ENCODE results near the gene GPATCH4.
"Not testable (repeated sequence)": the region's sequence is repeated elsewhere in the genome, so short reads cannot be mapped to it uniquely, and the experiment has no call there.

The GPATCH4 gene

GRCh38 chr1:156553860-156554485, 47.3 kb downstream of the GPATCH4 start:
- H3K36me3 ChIP-seq: peaks cover 60% of the 10 kb centered on the region
- no peak overlapping the region for H3K4me3 ChIP-seq
- H3K4me2 ChIP-seq: peak overlapping the region; percentile 69
- no peak for TF ChIP-seq Cebpa-rat (IDR thresholded peaks at IDR 0.05)
- H3K27me3 ChIP-seq: no peaks in the 10 kb centered on the region
- no peaks in the 10 kb centered on the region for H4K20me1 ChIP-seq
- peak overlapping the region; percentile 56; the same call in 1 of the 2 replicates for H3K9ac ChIP-seq
- peak overlapping the region; percentile 83 for H3K27ac ChIP-seq
- no peaks in the 10 kb centered on the region for H3K9me3 ChIP-seq
- H3K4me1 ChIP-seq: peaks cover 69% of the 10 kb centered on the region

- H3K4me1 ChIP-seq: peaks cover 69% of the 10 kb centered on the region
- peak overlapping the region; percentile 83 for H3K27ac ChIP-seq
- H3K9me3 ChIP-seq, H3K4me3 ChIP-seq, H4K20me1 ChIP-seq, H3K27me3 ChIP-seq: not testable (repeated sequence)
- peak; percentile 100 for TF ChIP-seq Cebpa-rat (IDR thresholded peaks at IDR 0.05)
- peak overlapping the region; percentile 56; the same call in 1 of the 2 replicates for H3K9ac ChIP-seq
- H3K4me2 ChIP-seq: peak overlapping the region; percentile 69
- H3K36me3 ChIP-seq: peaks cover 70% of the 10 kb centered on the region
Measured at GRCh38 chr1:156552937-156553336, 48.3 kb downstream of the GPATCH4 start.

- H3K4me1 ChIP-seq: peaks cover 69% of the 10 kb centered on the region
- no peaks in the 10 kb centered on the region for H4K20me1 ChIP-seq
- peak overlapping the region; percentile 56; the same call in 1 of the 2 replicates for H3K9ac ChIP-seq
- H3K27me3 ChIP-seq: no peaks in the 10 kb centered on the region
- H3K4me3 ChIP-seq: no peak overlapping the region
- H3K4me2 ChIP-seq: peak overlapping the region; percentile 69
- no peak for TF ChIP-seq Cebpa-rat (IDR thresholded peaks at IDR 0.05)
- H3K9me3 ChIP-seq: no peaks in the 10 kb centered on the region
- H3K27ac ChIP-seq: peak overlapping the region; percentile 83
- peaks cover 74% of the 10 kb centered on the region for H3K36me3 ChIP-seq
Measured at GRCh38 chr1:156552518-156552917, 48.8 kb downstream of the GPATCH4 start.

DNA sequence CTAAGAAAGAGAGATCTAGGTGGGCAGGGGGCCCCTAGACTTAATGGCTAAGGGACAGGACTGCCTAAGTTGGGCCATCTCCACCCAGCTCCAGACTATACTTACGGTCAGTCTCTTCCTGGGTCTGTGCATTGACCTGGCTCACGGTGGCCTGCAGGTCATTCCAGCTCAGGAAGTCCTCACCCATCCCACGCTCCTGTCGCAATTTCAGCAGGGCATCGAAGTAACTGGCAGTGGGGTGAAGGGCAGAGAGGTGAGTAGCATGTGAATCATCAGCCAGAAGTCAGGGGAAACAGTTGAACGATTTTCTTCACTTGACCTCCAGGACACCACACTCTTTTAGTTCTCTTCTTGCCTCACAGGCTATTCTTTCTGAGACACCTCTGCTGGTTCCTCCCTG, 49.4 kb downstream of the GPATCH4 start:
- Histone ChIP-seq H3K4me1 (peaks cover 69% of the 10 kb centered on the region), H4K20me1 (no peaks in the 10 kb centered on the region), H3K4me3 (no peak overlapping the region), H3K27ac (peak overlapping the region; percentile 83), H3K36me3 (peaks cover 81% of the 10 kb centered on the region), H3K9ac (peak overlapping the region; percentile 16), H3K9me3 (no peaks in the 10 kb centered on the region), H3K27me3 (no peaks in the 10 kb centered on the region), H3K4me2 (peak overlapping the region; percentile 69)
- TF ChIP-seq Cebpa-rat (IDR thresholded peaks at IDR 0.05): no peak

DNA sequence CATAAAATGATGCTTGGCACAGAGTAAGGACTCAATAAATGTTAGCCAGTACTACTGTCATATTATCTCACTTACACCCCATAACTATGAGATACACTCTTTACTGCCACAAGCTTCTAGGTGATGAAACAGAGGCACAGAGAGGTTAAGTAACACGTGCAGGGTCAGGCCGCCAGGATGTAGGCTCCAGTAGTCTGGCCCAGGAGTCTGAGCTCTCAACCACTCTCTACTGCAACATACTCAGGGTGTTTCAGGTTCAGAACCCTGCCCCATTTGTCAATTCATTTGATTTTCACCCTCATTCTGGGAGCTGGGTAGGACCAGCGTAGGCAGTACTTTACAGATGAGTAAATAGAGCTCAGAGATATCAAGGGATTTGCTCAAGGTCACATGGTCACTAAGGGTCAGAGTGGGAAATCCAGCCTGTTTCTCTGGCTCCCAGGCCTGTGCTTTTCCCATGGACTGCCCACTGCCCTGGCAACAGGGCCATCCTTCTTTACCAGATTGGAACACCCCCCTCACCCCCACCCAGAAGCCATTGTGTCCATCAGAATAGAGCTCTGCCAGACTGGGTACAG, 50.1 kb downstream of the GPATCH4 start:
- H3K4me2 ChIP-seq: peak overlapping the region; percentile 69
- no peaks in the 10 kb centered on the region for H4K20me1 ChIP-seq
- H3K27me3 ChIP-seq: no peaks in the 10 kb centered on the region
- no peak overlapping the region for H3K4me3 ChIP-seq
- peak overlapping the region; percentile 16 for H3K9ac ChIP-seq
- TF ChIP-seq Cebpa-rat (IDR thresholded peaks at IDR 0.05): no peak
- peaks cover 63% of the 10 kb centered on the region for H3K4me1 ChIP-seq
- H3K36me3 ChIP-seq: peaks cover 82% of the 10 kb centered on the region
- H3K27ac ChIP-seq: peak overlapping the region; percentile 83
- no peaks in the 10 kb centered on the region for H3K9me3 ChIP-seq

DNA sequence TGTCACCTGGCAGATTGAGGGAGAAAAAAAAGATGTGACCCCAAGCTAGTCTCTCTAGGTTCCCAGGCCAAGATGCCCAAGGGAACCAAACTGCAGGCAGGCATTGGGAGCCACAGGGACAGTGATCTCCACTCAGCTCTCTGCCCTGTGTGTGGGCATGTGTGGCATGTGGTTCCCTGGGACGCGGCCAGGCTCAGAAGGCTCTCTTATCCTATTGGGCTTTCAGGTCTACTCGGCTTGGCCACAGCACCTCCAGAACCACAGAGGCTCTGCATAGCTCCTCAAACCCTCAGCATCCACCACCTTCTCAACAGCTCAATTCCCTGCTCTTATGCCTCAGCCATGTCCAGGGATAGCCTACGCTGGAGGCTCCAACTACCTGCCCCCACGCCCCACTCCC, 50.9 kb downstream of the GPATCH4 start:
- H3K27me3 ChIP-seq: no peaks in the 10 kb centered on the region
- H3K4me2 ChIP-seq: peak overlapping the region; percentile 69; the same call in 1 of the 2 replicates
- peaks cover 82% of the 10 kb centered on the region for H3K36me3 ChIP-seq
- 0 out of 2 replicates have a peak overlapping the region, but pooled peaks have one; percentile 8 for H3K9ac ChIP-seq
- H3K27ac ChIP-seq: peak overlapping the region; percentile 83
- no peak overlapping the region for H3K4me3 ChIP-seq
- no peaks in the 10 kb centered on the region for H3K9me3 ChIP-seq
- no peak for TF ChIP-seq Cebpa-rat (IDR thresholded peaks at IDR 0.05)
- H4K20me1 ChIP-seq: no peaks in the 10 kb centered on the region
- H3K4me1 ChIP-seq: peaks cover 59% of the 10 kb centered on the region

GRCh38 chr1:156549831-156550230, 51.4 kb downstream of the GPATCH4 start:
- no peak overlapping the region for H3K4me2 ChIP-seq
- peak overlapping the region; percentile 83 for H3K27ac ChIP-seq
- peaks cover 55% of the 10 kb centered on the region for H3K4me1 ChIP-seq
- H3K36me3 ChIP-seq: peaks cover 83% of the 10 kb centered on the region
- no peaks in the 10 kb centered on the region for H4K20me1 ChIP-seq
- H3K4me3 ChIP-seq: no peak overlapping the region
- H3K27me3 ChIP-seq: no peaks in the 10 kb centered on the region
- H3K9ac ChIP-seq: 0 out of 2 replicates have a peak overlapping the region, but pooled peaks have one; percentile 8
- no peaks in the 10 kb centered on the region for H3K9me3 ChIP-seq
- TF ChIP-seq Cebpa-rat (IDR thresholded peaks at IDR 0.05): no peak

DNA sequence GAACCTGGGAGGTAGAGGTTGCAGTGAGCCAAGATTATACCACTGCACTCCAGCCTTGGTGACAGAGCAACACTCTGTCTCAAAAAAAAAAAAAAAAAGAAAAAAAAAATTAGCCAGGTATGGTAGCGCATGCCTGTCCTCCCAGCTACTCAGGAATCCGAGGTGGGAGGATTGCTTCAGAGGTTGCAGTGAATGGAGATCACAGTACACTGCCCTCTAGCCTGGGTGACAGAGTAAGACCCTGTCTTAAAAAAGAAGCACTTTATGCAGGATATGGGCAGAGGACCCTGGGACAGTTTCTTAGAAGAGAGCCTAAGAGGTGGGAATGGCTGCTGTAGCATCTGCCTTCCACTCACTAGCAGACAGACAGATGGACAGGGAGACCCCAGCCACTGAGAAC, 51.9 kb downstream of the GPATCH4 start:
- Histone ChIP-seq H3K9ac (0 out of 2 replicates have a peak overlapping the region, but pooled peaks have one; percentile 8), H3K4me2 (no peak overlapping the region), H3K27ac (peak overlapping the region; percentile 83), H3K27me3 (no peaks in the 10 kb centered on the region), H3K4me3 (no peak overlapping the region), H3K9me3 (no peaks in the 10 kb centered on the region), H4K20me1 (no peaks in the 10 kb centered on the region), H3K36me3 (peaks cover 83% of the 10 kb centered on the region), H3K4me1 (peaks cover 51% of the 10 kb centered on the region)
- no peak for TF ChIP-seq Cebpa-rat (IDR thresholded peaks at IDR 0.05)

DNA sequence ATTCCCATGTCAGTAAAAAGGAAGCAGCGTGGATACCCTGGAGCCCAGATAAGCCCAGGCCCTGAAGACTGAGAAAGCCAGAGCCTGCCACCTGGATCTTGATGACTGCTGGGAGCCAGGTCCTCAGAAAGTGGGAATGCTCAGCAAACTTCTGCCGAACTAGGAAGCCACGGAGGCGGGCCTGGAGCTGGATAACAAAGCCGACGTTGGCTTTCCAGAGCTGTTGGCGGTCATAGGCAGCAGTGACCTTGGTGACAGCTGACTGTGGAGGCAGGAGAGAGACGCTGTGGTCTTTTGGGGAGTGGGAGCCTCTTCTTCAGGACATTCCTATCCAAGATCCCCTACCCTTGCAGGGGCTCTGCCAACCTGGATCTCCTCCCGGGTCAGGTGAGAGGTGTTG, 53.3 kb downstream of the GPATCH4 start:
- Histone ChIP-seq H3K4me1 (peaks cover 45% of the 10 kb centered on the region), H3K27ac (0 out of 2 replicates have a peak overlapping the region, but pooled peaks have one; percentile 8), H3K4me3 (no peak overlapping the region), H4K20me1 (no peaks in the 10 kb centered on the region), H3K9me3 (no peaks in the 10 kb centered on the region), H3K27me3 (no peaks in the 10 kb centered on the region), H3K9ac (no peak overlapping the region), H3K36me3 (peaks cover 96% of the 10 kb centered on the region), H3K4me2 (no peak overlapping the region)
- no peak for TF ChIP-seq Cebpa-rat (IDR thresholded peaks at IDR 0.05)

DNA sequence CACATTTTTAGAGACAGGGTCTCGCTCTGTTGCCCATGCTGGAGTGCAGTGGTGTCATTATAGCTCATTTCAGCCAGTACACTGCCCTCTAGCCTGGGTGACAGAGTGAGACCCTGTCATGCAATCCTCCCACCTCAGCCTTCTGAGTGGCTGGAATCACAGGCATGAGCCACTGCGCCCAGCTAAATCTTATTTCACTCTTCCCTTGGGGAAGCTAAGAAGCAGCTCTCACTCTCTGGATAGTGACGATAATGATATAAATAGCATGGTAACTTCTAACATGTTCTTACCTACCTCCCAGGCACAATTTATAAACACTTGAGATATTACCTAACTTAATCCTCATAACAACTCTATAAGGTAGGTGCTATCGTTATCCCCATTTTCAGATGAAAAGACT, 53.8 kb downstream of the GPATCH4 start:
- Histone ChIP-seq H3K4me3 (no peak overlapping the region), H3K9me3 (no peaks in the 10 kb centered on the region), H3K27me3 (no peaks in the 10 kb centered on the region), H3K36me3 (peaks cover 100% of the 10 kb centered on the region), H3K4me1 (peaks cover 40% of the 10 kb centered on the region), H3K9ac (no peak overlapping the region), H3K27ac (no peak overlapping the region), H3K4me2 (no peak overlapping the region), H4K20me1 (no peaks in the 10 kb centered on the region)
- no peak for TF ChIP-seq Cebpa-rat (IDR thresholded peaks at IDR 0.05)
